ENCODE data around the gene AOX1. TPM values are rescaled to one million over a fixed set of nuclear protein-coding genes. Genes with fewer than 3 reads are reported as not detected.

The AOX1 gene
- total RNA-seq, 1 experiment from 2014 or later: 5.1 TPM

DNA sequence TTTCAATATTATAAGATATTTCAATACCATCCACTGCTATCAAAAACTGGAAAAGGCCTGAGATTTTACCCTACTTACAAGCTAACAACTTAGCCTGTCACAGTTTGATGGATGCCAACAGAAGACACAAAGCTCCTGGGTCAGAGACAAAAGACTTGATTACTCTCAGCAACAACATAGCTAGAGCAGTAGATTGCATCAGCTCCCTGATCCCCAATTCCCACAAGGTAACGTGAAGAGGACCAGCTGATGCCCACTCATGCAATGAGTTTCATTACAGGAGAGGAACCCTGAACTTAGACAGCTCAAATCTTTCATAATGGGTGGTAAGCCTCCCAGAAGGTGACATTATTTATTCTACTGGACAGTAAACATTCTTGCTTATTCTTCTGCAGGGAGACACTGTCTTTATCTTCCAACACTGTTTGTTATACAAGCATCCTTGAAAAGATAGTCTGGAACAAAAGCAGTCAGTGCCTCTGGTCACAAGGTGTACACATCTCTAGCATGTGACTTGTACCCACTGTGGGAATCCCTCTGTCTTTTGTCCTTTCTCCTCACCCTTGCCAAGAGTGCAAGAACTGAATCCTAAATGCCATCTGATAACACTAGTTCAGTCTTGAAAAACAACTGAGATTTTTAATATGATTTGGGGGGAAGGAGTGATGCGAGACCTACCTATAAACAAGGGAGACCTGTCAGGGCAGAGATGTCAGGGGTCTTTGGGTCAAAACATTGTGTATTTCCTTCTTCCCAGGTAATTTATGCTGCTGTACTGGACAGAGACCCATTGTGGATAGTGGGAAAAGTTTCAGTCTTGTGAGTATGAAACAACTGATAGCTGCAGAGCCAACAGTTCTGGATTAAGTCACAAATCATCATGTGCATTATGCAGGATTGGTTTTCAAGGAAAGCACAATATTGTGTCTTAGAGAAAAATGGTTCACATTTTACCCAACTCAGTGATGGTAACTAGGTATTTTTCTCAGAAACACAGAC, 102.4 kb downstream of the AOX1 start:
- CTCF ChIA-PET: no interaction called here
- BruUV-seq (replicated peaks): no TSS peak

DNA sequence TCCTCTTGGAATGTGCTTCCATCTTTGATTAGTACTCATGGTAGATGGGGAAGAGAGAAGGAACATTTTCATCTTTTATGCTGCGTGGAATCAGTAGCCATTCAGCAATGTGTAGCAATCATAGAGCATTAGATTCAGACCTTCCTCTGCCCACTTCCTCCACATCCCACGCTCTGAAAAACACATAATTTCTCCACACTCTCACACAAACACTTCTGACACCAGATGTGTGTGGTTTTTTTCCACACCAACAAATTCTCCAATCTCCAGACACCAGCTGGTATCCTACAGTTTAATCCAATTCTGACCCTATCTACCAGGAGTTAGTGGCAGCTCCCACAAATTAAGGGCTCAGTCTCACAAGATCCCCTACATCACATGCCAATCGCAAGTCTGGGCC, 103.3 kb downstream of the AOX1 start:
- Histone ChIP-seq H3K36me3 (ENCODE audit: low read depth) (no peaks in the 10 kb centered on the region), H3K27me3 (ENCODE audit: insufficient read depth, low read depth) (no peaks in the 10 kb centered on the region), H3K4me2 (no peak overlapping the region), H3K9me2 (ENCODE audit: insufficient read depth) (0 out of 2 replicates have a peak, but pooled peaks cover 3% of the 10 kb centered on the region), H3F3A (ENCODE audit: insufficient read depth, low read depth) (peaks cover 7% of the 10 kb centered on the region; the same call in 1 of the 2 replicates), H3K4me1 (replicated peaks; ENCODE audit: insufficient read depth) (peaks cover 8% of the 10 kb centered on the region), H2AFZ (no peak overlapping the region), H3K9me3 (ENCODE audit: insufficient read depth, low read depth) (no peaks in the 10 kb centered on the region), H3K27ac (no peak overlapping the region), H3K79me2 (ENCODE audit: low read depth) (no peaks in the 10 kb centered on the region), H4K20me1 (ENCODE audit: insufficient read depth) (no peaks in the 10 kb centered on the region), H3K4me3 (no peak overlapping the region)
- ChIA-PET POLR2A (ENCODE audit: unreplicated experiment) (no interaction called here), CTCF (no interaction called here)
- TF ChIP-seq CTCF (conservative IDR thresholded peaks at IDR 0.05): no peak
- TF ChIP-seq EZH2 (IDR thresholded peaks at IDR 0.05; ENCODE audit: low read depth): no peak
- no TSS peak for BruUV-seq (replicated peaks)
- DNase-seq: no peak
- intact Hi-C loops (cut with micrococcal nuclease; ENCODE audit: unreplicated experiment): no loop called here

More for the DNA sequence above, 102.4 kb downstream of the AOX1 start:
- no peak for TF ChIP-seq CTCF (conservative IDR thresholded peaks at IDR 0.05)
- no peak for TF ChIP-seq EZH2 (IDR thresholded peaks at IDR 0.05; ENCODE audit: low read depth)
- peak overlapping the region; percentile 20; the same call in 1 of the 2 replicates for H2AFZ ChIP-seq
- no peaks in the 10 kb centered on the region for H3K79me2 ChIP-seq (ENCODE audit: low read depth)
- no peak overlapping the region for H3K4me2 ChIP-seq
- H3K4me3 ChIP-seq: no peak overlapping the region
- no peaks in the 10 kb centered on the region for H3K36me3 ChIP-seq (ENCODE audit: low read depth)
- intact Hi-C loops (cut with micrococcal nuclease; ENCODE audit: unreplicated experiment): no loop called here
- no peaks in the 10 kb centered on the region for H3F3A ChIP-seq (ENCODE audit: insufficient read depth, low read depth)
- no peak overlapping the region for H3K27ac ChIP-seq
- no peaks in the 10 kb centered on the region for H3K9me3 ChIP-seq (ENCODE audit: insufficient read depth, low read depth)
- H4K20me1 ChIP-seq (ENCODE audit: insufficient read depth): no peaks in the 10 kb centered on the region
- no peaks in the 10 kb centered on the region for H3K27me3 ChIP-seq (ENCODE audit: insufficient read depth, low read depth)
- POLR2A ChIA-PET (ENCODE audit: unreplicated experiment): no interaction called here
- 0 out of 2 replicates have a peak, but pooled peaks cover 3% of the 10 kb centered on the region for H3K9me2 ChIP-seq (ENCODE audit: insufficient read depth)
- no peak for DNase-seq
- H3K4me1 ChIP-seq (replicated peaks; ENCODE audit: insufficient read depth): no peaks in the 10 kb centered on the region

GRCh38 chr2:200693836-200694470, 108.1 kb downstream of the AOX1 start:
- H3K4me2 ChIP-seq: peak overlapping the region; percentile 51
- ChIA-PET CTCF (no interaction called here), POLR2A (ENCODE audit: unreplicated experiment) (interaction anchor here (0.6 kb wide), 2 partner anchors 31 to 378 kb away, joined by 3 read pairs; no protein-coding TSS in a partner anchor)

More at GRCh38 chr2:200693836-200694470, 108.1 kb downstream of the AOX1 start:
- Histone ChIP-seq H3F3A (ENCODE audit: insufficient read depth, low read depth) (peaks cover 12% of the 10 kb centered on the region; the same call in 1 of the 2 replicates), H4K20me1 (ENCODE audit: insufficient read depth) (no peaks in the 10 kb centered on the region), H3K9me2 (ENCODE audit: insufficient read depth) (no peaks in the 10 kb centered on the region), H3K36me3 (ENCODE audit: low read depth) (no peaks in the 10 kb centered on the region), H3K9me3 (ENCODE audit: insufficient read depth, low read depth) (no peaks in the 10 kb centered on the region), H2AFZ (peak overlapping the region; percentile 30; the same call in 1 of the 2 replicates), H3K27me3 (ENCODE audit: insufficient read depth, low read depth) (no peaks in the 10 kb centered on the region), H3K79me2 (ENCODE audit: low read depth) (no peaks in the 10 kb centered on the region), H3K27ac (peak overlapping the region; percentile 14; the same call in 1 of the 2 replicates), H3K4me3 (no peak overlapping the region), H3K4me1 (replicated peaks; ENCODE audit: insufficient read depth) (peaks cover 14% of the 10 kb centered on the region)
- no peak for TF ChIP-seq EZH2 (IDR thresholded peaks at IDR 0.05; ENCODE audit: low read depth)
- TF ChIP-seq CTCF (conservative IDR thresholded peaks at IDR 0.05): no peak
- intact Hi-C loops (cut with micrococcal nuclease; ENCODE audit: unreplicated experiment): no loop called here
- no TSS peak for BruUV-seq (replicated peaks)
- DNase-seq: peak; percentile 4 to 65

Data from PC-9 (cell line).